Neural progenitor cell (in vitro differentiated cells): ENCODE measurements around the gene FAM111A.

Experiments
- EZH2 ChIP-seq: fragments of 200-600 bp; sonication (generic); IDR thresholded peaks from 2 replicates; pipeline ENCODE4 v1.6.1; 2017; ENCODE audit warnings: antibody characterized with exemption, mild to moderate bottlenecking, moderate library complexity
- TF ChIP-seq, protein P1 (sequence below): fragments of 200-600 bp; sonication (generic); IDR thresholded peaks from 2 replicates; pipeline ENCODE4 v1.5.1; 2017; ENCODE audit warnings: antibody characterized with exemption, mild to moderate bottlenecking

DNA sequence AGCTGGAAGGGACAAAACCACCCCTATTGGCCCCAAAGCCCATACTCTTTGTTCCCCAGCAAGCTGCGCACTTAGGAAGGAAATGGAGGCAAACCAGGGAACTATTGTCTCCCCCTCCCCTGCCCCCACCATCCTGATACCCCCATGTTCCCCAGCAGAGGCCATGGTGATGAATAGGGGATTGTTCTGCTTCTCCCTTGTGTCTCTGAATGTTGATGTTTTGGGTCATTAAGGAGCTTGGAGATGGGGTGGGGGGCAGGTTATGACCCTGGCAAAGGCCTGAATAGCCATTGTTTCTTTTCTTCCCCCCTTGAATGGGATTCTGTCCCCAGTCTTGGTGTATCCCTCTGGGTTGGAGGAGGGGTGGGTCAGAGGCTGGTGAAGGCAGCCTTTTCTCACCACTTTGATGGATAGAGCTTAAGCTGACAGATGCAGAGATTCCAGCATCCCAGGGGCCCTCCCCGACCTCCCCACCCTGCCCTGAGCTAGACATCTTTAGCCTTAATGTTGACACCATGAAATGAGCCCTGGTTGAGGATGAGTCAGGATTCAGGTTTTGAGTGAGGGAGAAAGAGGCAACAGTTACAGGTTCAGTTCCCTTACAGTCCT is 37.6 kb downstream of the FAM111A start:
- TF ChIP-seq, protein P1, sequence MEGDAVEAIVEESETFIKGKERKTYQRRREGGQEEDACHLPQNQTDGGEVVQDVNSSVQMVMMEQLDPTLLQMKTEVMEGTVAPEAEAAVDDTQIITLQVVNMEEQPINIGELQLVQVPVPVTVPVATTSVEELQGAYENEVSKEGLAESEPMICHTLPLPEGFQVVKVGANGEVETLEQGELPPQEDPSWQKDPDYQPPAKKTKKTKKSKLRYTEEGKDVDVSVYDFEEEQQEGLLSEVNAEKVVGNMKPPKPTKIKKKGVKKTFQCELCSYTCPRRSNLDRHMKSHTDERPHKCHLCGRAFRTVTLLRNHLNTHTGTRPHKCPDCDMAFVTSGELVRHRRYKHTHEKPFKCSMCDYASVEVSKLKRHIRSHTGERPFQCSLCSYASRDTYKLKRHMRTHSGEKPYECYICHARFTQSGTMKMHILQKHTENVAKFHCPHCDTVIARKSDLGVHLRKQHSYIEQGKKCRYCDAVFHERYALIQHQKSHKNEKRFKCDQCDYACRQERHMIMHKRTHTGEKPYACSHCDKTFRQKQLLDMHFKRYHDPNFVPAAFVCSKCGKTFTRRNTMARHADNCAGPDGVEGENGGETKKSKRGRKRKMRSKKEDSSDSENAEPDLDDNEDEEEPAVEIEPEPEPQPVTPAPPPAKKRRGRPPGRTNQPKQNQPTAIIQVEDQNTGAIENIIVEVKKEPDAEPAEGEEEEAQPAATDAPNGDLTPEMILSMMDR, result no peak
- no peak for TF ChIP-seq EZH2
